K562 (cell line): Measurements from ENCODE around the gene VTA1. TPM values are rescaled to one million over a fixed set of nuclear protein-coding genes. Genes with fewer than 3 reads are reported as not detected.

Experiments
- ATAC-seq: fragments of 200-7000 bp; cut with Tn5 transposase; 3 replicates; pipeline ENCODE4 v1.9.1; 2020; ENCODE audit warnings: moderate library complexity
- BruUV-seq: library from RNA; stranded (reverse); fragments of 400-500 nt; replicated peaks from 2 replicates; lab custom pipeline; 2021; lab: Mats Ljungman, UMichigan
- CTCF ChIA-PET: fragments of 300-600 bp; formaldehyde crosslinking; extraction: SDS; loops from one replicate; lab custom pipeline; 2021; ENCODE audit warnings: low intra/inter-chr PET ratio; lab: Yijun Ruan, JAX
- POLR2A ChIA-PET: fragments of 300-600, 350-650 bp; sonication (Branson Sonifier 250); formaldehyde crosslinking; extraction: SDS; loops from one replicate; lab custom pipeline; 2021; ENCODE audit warnings: antibody characterized with exemption, inconsistent platforms; lab: Yijun Ruan, JAX
- DNase-seq, 4 experiments: peaks; one replicate each; pipeline versions ENCODE4 v3.0.0 to v3.0.0-alpha.2; 2011 to 2018; ENCODE audit warnings: low spot score in 3 of 4, mixed read lengths in 3 of 4; ENCODE audit errors: extremely low read depth in 1 of 4
- FAIRE-seq: peaks from 2 replicates; lab custom pipeline; 2011; peaks lifted over from hg19 to GRCh38; lab: Jason Lieb, UNC
- H2AFZ ChIP-seq: 2 replicates; pipeline ENCODE4 v1.6.0; 2011; ENCODE audit warnings: low read depth, low read length, control low read depth, inconsistent platforms
- H3K27ac ChIP-seq: fragments of 200-600 bp; 3 replicates; pipeline ENCODE4 v1.8.0; 2011; ENCODE audit warnings: low read depth, mild to moderate bottlenecking, control low read depth, inconsistent platforms, low read length, moderate library complexity, mixed read lengths; ENCODE audit errors: extremely low read depth
- H3K27me3 ChIP-seq, 2 experiments: fragments of 300-600 bp in 1 of 2; 2 replicates in 1 of 2; 3 replicates in 1 of 2; pipeline versions ENCODE4 v1.6.0 to v1.8.0; 2011; ENCODE audit warnings: inconsistent platforms in 2 of 2, low read length in 2 of 2, mild to moderate bottlenecking in 1 of 2, mixed read lengths in 1 of 2, moderate library complexity in 1 of 2; ENCODE audit not compliant: control insufficient read depth in 2 of 2, insufficient read depth in 2 of 2
- H3K36me3 ChIP-seq: fragments of 300-600 bp; 3 replicates; pipeline ENCODE4 v1.8.0; 2011; ENCODE audit warnings: mild to moderate bottlenecking, low read length, inconsistent platforms; ENCODE audit not compliant: control insufficient read depth, insufficient read depth
- H3K4me1 ChIP-seq, 2 experiments: fragments of 200-600 bp in 1 of 2; replicated peaks in 1 of 2; 2 replicates in 1 of 2; 3 replicates in 1 of 2; pipeline versions ENCODE4 v1.5.1 to v1.8.0; 2011; ENCODE audit warnings: inconsistent platforms in 2 of 2, low read length in 2 of 2, mild to moderate bottlenecking in 1 of 2, mixed read lengths in 1 of 2, moderate library complexity in 1 of 2; ENCODE audit not compliant: control insufficient read depth in 2 of 2, insufficient read depth in 2 of 2
- H3K4me2 ChIP-seq: 2 replicates; pipeline ENCODE4 v1.6.1; 2011; ENCODE audit warnings: low read length, control low read depth, inconsistent platforms, mixed read lengths; ENCODE audit not compliant: insufficient read depth
- H3K4me3 ChIP-seq: fragments of 200-600 bp; sonication (generic), shearing (Covaris generic); 2 replicates; pipeline ENCODE4 v1.5.1; 2016; ENCODE audit warnings: control low read depth, inconsistent platforms
- H3K79me2 ChIP-seq: fragments of 200-600 bp; 3 replicates; pipeline ENCODE4 v1.8.0; 2011; ENCODE audit warnings: low read length, inconsistent platforms; ENCODE audit not compliant: control insufficient read depth, insufficient read depth
- H3K9ac ChIP-seq, 2 experiments: 2 replicates each; pipeline versions ENCODE4 v1.6.0 to v1.6.1; 2011; ENCODE audit warnings: low read depth in 2 of 2, low read length in 2 of 2, control low read depth in 1 of 2, inconsistent platforms in 1 of 2, mild to moderate bottlenecking in 1 of 2, mixed read lengths in 1 of 2; ENCODE audit not compliant: insufficient read depth in 1 of 2
- H3K9me1 ChIP-seq: one replicate; pipeline ENCODE4 v1.6.0; 2011; ENCODE audit warnings: inconsistent platforms, mild to moderate bottlenecking, low read length, moderate library complexity; ENCODE audit not compliant: control insufficient read depth, insufficient read depth
- H3K9me3 ChIP-seq: replicated peaks from 2 replicates; pipeline ENCODE4 v1.5.1; 2011; ENCODE audit warnings: low read depth, low read length, inconsistent platforms; ENCODE audit not compliant: control insufficient read depth, insufficient read depth
- H4K20me1 ChIP-seq: replicated peaks from 2 replicates; pipeline ENCODE4 v1.6.1; 2011; ENCODE audit warnings: low read length, inconsistent platforms, mixed read lengths; ENCODE audit not compliant: control insufficient read depth, insufficient read depth
- CUX1 ChIP-seq: fragments of 200-800 bp; sonication (Bioruptor generic); IDR thresholded peaks from 2 replicates; pipeline ENCODE4 v1.6.1; 2016; ENCODE audit warnings: missing genetic modification characterization, missing compliant biosample characterization
- FOXP1 ChIP-seq: sonication (generic); formaldehyde crosslinking; IDR thresholded peaks from 2 replicates; pipeline ENCODE4 v1.8.0; 2022; ENCODE audit warnings: mild to moderate bottlenecking, missing genetic modification reagents
- HDAC6 ChIP-seq: IDR thresholded peaks from 2 replicates; pipeline ENCODE4 v1.6.1; 2012; ENCODE audit warnings: low read depth, mild to moderate bottlenecking, control low read depth, inconsistent platforms, low read length, moderate library complexity
- JUN ChIP-seq, 2 experiments: sonication (generic) in 1 of 2; formaldehyde crosslinking in 1 of 2; IDR thresholded peaks; 2 replicates each; pipeline versions ENCODE4 v1.6.1 to v1.8.0; 2012 to 2022; ENCODE audit warnings: borderline replicate concordance in 2 of 2, mild to moderate bottlenecking in 2 of 2, improper control_type of control experiment in 1 of 2, low read depth in 1 of 2, low read length in 1 of 2, missing genetic modification reagents in 1 of 2
- KDM4B ChIP-seq, 2 experiments: fragments of 450-650 bp in 1 of 2; sonication (generic) in 1 of 2; IDR thresholded peaks; 2 replicates each; pipeline ENCODE4 v1.6.1; 2016 to 2017; ENCODE audit warnings: borderline replicate concordance in 2 of 2, antibody characterized with exemption in 1 of 2, low read depth in 1 of 2, mild to moderate bottlenecking in 1 of 2
- NR3C1 ChIP-seq: sonication (generic); formaldehyde crosslinking; IDR thresholded peaks from 2 replicates; pipeline ENCODE4 v1.8.1; 2022; ENCODE audit warnings: missing genetic modification reagents
- PHF20 ChIP-seq: fragments of 450-650 bp; IDR thresholded peaks from 2 replicates; pipeline ENCODE4 v1.6.1; 2018; ENCODE audit not compliant: partially characterized antibody
- RB1 ChIP-seq: fragments of 450-650 bp; IDR thresholded peaks from 2 replicates; pipeline ENCODE4 v1.6.1; 2017; ENCODE audit warnings: low read depth, mild to moderate bottlenecking
- SIN3B ChIP-seq: fragments of 450-650 bp; IDR thresholded peaks from 2 replicates; pipeline ENCODE4 v1.6.1; 2017; ENCODE audit warnings: low read depth, mild to moderate bottlenecking, moderate library complexity
- SNRNP70 ChIP-seq: fragments of 200-400 bp; formaldehyde crosslinking; optimal IDR thresholded peaks from 2 replicates; pipeline ENCODE3; 2017; ENCODE audit warnings: low read depth, low read length
- ZNF280A ChIP-seq: fragments of 450-650 bp; IDR thresholded peaks from 2 replicates; pipeline ENCODE4 v1.6.1; 2018; ENCODE audit warnings: mild to moderate bottlenecking, low read depth; ENCODE audit not compliant: partially characterized antibody
- WGBS: fragments of 100-300 bp; shearing (Covaris generic); methylation state at CpG from one replicate; pipeline ENCODE4 v1.1.6; 2016; ENCODE audit warnings: low coverage, mixed read lengths; ENCODE audit not compliant: insufficient coverage; ENCODE audit errors: missing lambda C conversion rate; 5-methylcytosine and 5-hydroxymethylcytosine counted together
- in situ Hi-C: fragments of 300-500 bp; cut with MboI; formaldehyde crosslinking; loops from 4 replicates; pipeline ENCODE4 v1.15.0; 2018; ENCODE audit warnings: inconsistent platforms, mixed read lengths
- intact Hi-C: fragments of 100-400 bp; cut with micrococcal nuclease; formaldehyde crosslinking; loops from 2 replicates; pipeline ENCODE4 v1.14.2; 2022
- polyA plus RNA-seq, 8 experiments: library from polyadenylated mRNA; depleted of rRNA in 4 of 8; stranded (reverse) in 5 of 8; unstranded in 3 of 8; fragments of >200 nt; fragmentation: Nextera tagmentation in 2 of 8; fragmentation: Illumina TruSeq in 1 of 8; extraction: Ambion mirVana in 2 of 8; extraction: Trizol in 1 of 8; gene quantifications; 2 replicates each; pipeline versions ENCODE4 v1.2.1 to v1.2.3, GENCODE V29; 2011 to 2014; ENCODE audit warnings: inconsistent platforms in 1 of 8, missing spikeins in 1 of 8
- total RNA-seq, 7 experiments: library from RNA; depleted of rRNA in 6 of 7; stranded (reverse); fragments of >200 nt in 6 of 7; fragmentation: Illumina TruSeq in 2 of 7; extraction: Trizol in 2 of 7; gene quantifications; 2 replicates each; pipeline versions ENCODE4 v1.2.1 to v1.2.3, GENCODE V29; 2011 to 2021; ENCODE audit warnings: low replicate concordance in 1 of 7
- TF ChIP-seq, protein P1 (sequence below): fragments of 250-450 bp; sonication (Bioruptor Pico); IDR thresholded peaks from 2 replicates; pipeline ENCODE4 v1.5.1; 2021; ENCODE audit warnings: mild to moderate bottlenecking
- TF ChIP-seq, protein P2 (sequence below): sonication (generic); formaldehyde crosslinking; IDR thresholded peaks from 2 replicates; pipeline ENCODE4 v1.8.0; 2022; ENCODE audit warnings: mild to moderate bottlenecking, missing genetic modification reagents

VTA1 gene
- total and polyA plus RNA-seq, 9 of the 15 experiments (the other 6 are each of a cell fraction or from before 2014, with no cell fraction given): 47.8 to 182 (median 84.6) TPM

DNA sequence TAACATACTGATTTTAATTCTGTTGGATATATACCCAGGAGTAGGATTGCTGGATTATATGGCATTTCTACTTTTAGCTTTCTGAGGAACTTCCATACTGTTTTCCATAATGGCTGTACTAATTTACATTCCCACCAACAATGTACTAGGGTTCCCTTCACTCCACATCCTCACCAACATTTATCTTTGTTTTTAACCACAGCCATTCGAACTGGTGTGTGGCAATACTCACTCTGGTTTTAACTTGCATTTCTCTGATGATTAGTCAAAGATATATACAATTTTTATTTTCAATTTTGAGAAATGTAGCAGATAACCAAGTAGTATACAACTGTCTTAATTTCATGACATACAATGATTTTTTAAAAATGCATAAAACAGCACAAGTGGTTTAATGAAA, 124.4 kb downstream of the VTA1 start:
- POLR2A ChIA-PET: interaction anchor here (0.6 kb wide), 1 partner anchor 7 kb away, joined by 3 read pairs; no protein-coding TSS in a partner anchor
- BruUV-seq: no TSS peak
- CTCF ChIA-PET: no interaction called here
- no peaks in the 10 kb centered on the region for H4K20me1 ChIP-seq
- no peaks in the 10 kb centered on the region for H3K27me3 ChIP-seq
- no peak overlapping the region for H3K9ac ChIP-seq
- no peaks in the 10 kb centered on the region for H3K4me1 ChIP-seq
- DNase-seq (no peak), ATAC-seq (no peak), FAIRE-seq (no peak)
- no peak overlapping the region for H3K4me2 ChIP-seq
- no peaks in the 10 kb centered on the region for H3K36me3 ChIP-seq
- no peak overlapping the region for H2AFZ ChIP-seq
- no peaks in the 10 kb centered on the region for H3K9me3 ChIP-seq
- in situ Hi-C loops (no loop called here), intact Hi-C loops (no loop called here)
- H3K4me3 ChIP-seq: no peak overlapping the region
- H3K9me1 ChIP-seq: no peaks in the 10 kb centered on the region
- H3K27ac ChIP-seq: no peak overlapping the region
- 5% methylated on average over 1 of the region's 1 CpG for WGBS
- H3K79me2 ChIP-seq: no peaks in the 10 kb centered on the region
- TF ChIP-seq CUX1 (CRISPR knock-in tag) (no peak), KDM4B (IDR thresholded peaks at IDR 0.05; ENCODE audit: borderline replicate concordance in 2 of 2, low read depth in 1 of 2) (no peak), ZNF280A (no peak), HDAC6 (no peak), RB1 (no peak), SIN3B (no peak), NR3C1 (CRISPR knock-in tag) (no peak), PHF20 (no peak), FOXP1 (CRISPR knock-in tag) (no peak), SNRNP70 (no peak), JUN (IDR thresholded peaks at IDR 0.05; ENCODE audit: borderline replicate concordance, low read depth, low read length) (no peak), JUN (CRISPR knock-in tag; IDR thresholded peaks at IDR 0.05; ENCODE audit: borderline replicate concordance) (no peak)
- TF ChIP-seq, protein P1, sequence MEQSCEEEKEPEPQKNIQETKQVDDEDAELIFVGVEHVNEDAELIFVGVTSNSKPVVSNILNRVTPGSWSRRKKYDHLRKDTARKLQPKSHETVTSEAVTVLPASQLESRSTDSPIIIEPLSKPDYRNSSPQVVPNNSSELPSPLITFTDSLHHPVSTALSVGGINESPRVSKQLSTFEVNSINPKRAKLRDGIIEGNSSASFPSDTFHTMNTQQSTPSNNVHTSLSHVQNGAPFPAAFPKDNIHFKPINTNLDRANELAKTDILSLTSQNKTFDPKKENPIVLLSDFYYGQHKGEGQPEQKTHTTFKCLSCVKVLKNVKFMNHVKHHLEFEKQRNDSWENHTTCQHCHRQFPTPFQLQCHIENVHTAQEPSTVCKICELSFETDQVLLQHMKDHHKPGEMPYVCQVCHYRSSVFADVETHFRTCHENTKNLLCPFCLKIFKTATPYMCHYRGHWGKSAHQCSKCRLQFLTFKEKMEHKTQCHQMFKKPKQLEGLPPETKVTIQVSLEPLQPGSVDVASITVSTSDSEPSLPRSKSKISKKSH (CRISPR knock-in tag): no peak
- TF ChIP-seq, protein P2, sequence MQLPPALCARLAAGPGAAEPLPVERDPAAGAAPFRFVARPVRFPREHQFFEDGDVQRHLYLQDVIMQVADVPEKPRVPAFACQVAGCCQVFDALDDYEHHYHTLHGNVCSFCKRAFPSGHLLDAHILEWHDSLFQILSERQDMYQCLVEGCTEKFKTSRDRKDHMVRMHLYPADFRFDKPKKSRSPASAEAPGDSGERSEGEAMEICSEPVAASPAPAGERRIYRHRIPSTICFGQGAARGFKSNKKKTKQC: no peak
